Activated CD8-positive, alpha-beta T cell treated with anti-CD3 and anti-CD28 coated beads for 36 hours (primary cell): ENCODE data around the gene RASAL3. TPM values are rescaled to one million over a fixed set of nuclear protein-coding genes. Genes with fewer than 3 reads are reported as not detected.

Experiments
- ATAC-seq: fragments of 200-7000 bp; cut with Tn5 transposase; one replicate; pipeline ENCODE4 v1.10.0; 2021; ENCODE audit warnings: mild to moderate bottlenecking, moderate library complexity
- CTCF ChIA-PET: fragments of 350-600 bp; sonication (Branson Sonifier 250); formaldehyde crosslinking; loops from one replicate; lab custom pipeline; 2021; ENCODE audit warnings: antibody characterized with exemption; lab: Charles Lee
- POLR2A ChIA-PET: fragments of 350-600 bp; sonication (Branson Sonifier 250); formaldehyde crosslinking; loops from one replicate; lab custom pipeline; 2021; ENCODE audit warnings: antibody characterized with exemption; lab: Charles Lee
- DNase-seq: peaks from one replicate; pipeline ENCODE4 v3.0.0-alpha.2; 2020
- H3K27ac Mint-ChIP-seq: one replicate; pipeline ENCODE4 v1.8.0; 2021; ENCODE audit warnings: mild to moderate bottlenecking, mixed read lengths
- H3K27me3 Mint-ChIP-seq: one replicate; pipeline ENCODE4 v1.8.0; 2021; ENCODE audit warnings: mixed read lengths
- H3K36me3 Mint-ChIP-seq: one replicate; pipeline ENCODE4 v1.8.0; 2021; ENCODE audit warnings: low read depth, mixed read lengths
- H3K4me1 Mint-ChIP-seq: one replicate; pipeline ENCODE4 v1.8.0; 2021; ENCODE audit warnings: low read depth, mixed read lengths
- H3K4me3 Mint-ChIP-seq: one replicate; pipeline ENCODE4 v1.8.0; 2021; ENCODE audit warnings: mild to moderate bottlenecking, moderate library complexity, mixed read lengths
- H3K9me3 Mint-ChIP-seq: one replicate; pipeline ENCODE4 v1.8.0; 2021; ENCODE audit warnings: mixed read lengths
- intact Hi-C: fragments of 100-400 bp; cut with micrococcal nuclease; formaldehyde crosslinking; loops from one replicate; pipeline ENCODE4 v1.10.0; 2022
- total RNA-seq, 2 experiments: library from RNA; stranded (reverse); gene quantifications; one replicate each; pipeline ENCODE4 v1.2.3, GENCODE V29; 2021
- TF ChIP-seq, protein P1 (sequence below): fragments of 200-600 bp; IDR thresholded peaks from one replicate; pipeline ENCODE4 v1.8.0; 2022; ENCODE audit warnings: antibody characterized with exemption, mild to moderate bottlenecking

Gene RASAL3
- total RNA-seq, 2 experiments from 2014 or later = 83.9 to 85.8 TPM

DNA sequence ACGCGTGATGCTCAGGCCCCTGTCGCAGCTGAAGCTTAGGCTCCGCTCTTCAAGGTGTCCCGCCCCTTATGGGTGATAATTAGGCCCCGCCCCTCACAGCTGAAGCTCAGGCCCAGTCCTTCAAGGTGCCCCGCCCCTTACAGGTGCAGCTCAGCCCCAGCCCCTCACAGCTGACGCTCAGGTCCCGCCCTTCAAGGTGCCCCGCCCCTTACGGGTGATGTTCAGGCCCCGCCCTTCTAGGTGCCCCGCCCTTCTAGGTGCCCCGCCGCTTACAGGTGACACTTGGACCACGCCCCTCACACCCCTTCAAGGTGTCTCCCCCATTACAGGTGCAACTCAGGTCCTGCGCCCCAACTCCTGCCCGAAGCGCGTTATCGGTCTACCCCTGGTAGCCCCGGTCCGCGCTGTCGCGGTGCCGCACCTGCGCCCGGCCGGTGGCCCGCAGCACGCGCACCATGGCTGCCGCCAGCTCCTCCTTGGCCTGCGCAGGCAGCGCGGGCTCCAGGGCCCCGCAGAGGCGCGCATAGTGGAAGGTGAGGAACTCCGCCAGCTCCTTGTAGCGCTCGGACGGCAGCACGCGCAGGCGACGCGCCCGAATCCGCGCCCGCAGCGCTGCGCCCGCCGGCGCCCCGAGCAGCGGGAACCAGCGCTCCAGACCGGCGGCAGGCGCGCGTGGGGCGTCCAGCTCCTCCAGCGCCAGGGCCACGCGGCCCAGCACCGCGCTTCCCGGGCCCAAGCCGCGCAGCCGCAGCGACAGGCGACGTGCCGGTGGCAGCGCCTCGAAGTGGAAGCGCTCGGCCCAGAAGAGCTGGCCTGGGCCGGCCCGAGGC, 7.3 kb downstream of the RASAL3 start:
- TF ChIP-seq, protein P1, sequence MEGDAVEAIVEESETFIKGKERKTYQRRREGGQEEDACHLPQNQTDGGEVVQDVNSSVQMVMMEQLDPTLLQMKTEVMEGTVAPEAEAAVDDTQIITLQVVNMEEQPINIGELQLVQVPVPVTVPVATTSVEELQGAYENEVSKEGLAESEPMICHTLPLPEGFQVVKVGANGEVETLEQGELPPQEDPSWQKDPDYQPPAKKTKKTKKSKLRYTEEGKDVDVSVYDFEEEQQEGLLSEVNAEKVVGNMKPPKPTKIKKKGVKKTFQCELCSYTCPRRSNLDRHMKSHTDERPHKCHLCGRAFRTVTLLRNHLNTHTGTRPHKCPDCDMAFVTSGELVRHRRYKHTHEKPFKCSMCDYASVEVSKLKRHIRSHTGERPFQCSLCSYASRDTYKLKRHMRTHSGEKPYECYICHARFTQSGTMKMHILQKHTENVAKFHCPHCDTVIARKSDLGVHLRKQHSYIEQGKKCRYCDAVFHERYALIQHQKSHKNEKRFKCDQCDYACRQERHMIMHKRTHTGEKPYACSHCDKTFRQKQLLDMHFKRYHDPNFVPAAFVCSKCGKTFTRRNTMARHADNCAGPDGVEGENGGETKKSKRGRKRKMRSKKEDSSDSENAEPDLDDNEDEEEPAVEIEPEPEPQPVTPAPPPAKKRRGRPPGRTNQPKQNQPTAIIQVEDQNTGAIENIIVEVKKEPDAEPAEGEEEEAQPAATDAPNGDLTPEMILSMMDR = no peak
- CTCF ChIA-PET = interaction anchor here (1.9 kb wide), 1 partner anchor 38 kb away, joined by 8 read pairs; the partner anchor contains the start of gene AKAP8L
- peaks cover 13% of the 10 kb centered on the region for H3K4me1 Mint-ChIP-seq
- intact Hi-C loops = no loop called here
- H3K27me3 Mint-ChIP-seq = no peaks in the 10 kb centered on the region
- no peak overlapping the region for H3K4me3 Mint-ChIP-seq
- H3K9me3 Mint-ChIP-seq = no peaks in the 10 kb centered on the region
- DNase-seq = peak; percentile 52
- POLR2A ChIA-PET = interaction anchor here (1.1 to 2.5 kb wide), 3 partner anchors 9 to 78 kb away, joined by 3 to 9 read pairs (median 4); no protein-coding TSS in a partner anchor
- H3K27ac Mint-ChIP-seq = no peak overlapping the region
- peak; percentile 52 for ATAC-seq
- peaks cover 59% of the 10 kb centered on the region for H3K36me3 Mint-ChIP-seq

DNA sequence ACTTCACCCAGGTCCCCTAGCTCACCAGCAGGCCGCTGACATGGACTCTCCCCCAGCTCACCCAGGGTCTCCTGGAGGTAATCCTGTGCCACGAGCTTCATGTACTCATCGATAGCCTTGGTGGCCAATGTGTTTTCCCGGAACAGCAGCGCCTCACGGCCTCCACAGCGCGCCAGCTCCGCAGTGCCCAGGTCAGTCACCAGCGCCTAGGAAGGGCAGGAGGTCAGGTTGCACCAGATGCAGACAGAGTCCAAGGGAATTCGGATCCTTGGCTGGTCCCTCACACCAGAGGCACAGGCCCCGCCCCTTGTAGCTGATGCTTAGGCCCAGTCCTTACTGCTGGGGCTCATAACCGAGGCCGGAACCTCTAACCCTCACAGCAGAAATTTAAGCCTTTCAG, 7.9 kb downstream of the RASAL3 start:
- ChIA-PET CTCF (interaction anchor here (1.9 kb wide), 1 partner anchor 37 kb away, joined by 8 read pairs; the partner anchor contains the start of gene AKAP8L), POLR2A (interaction anchor here (0.7 to 2.5 kb wide), 6 partner anchors 9 to 77 kb away, joined by 3 to 9 read pairs (median 4); no protein-coding TSS in a partner anchor)
- no peak overlapping the region for H3K27ac Mint-ChIP-seq
- no peaks in the 10 kb centered on the region for H3K9me3 Mint-ChIP-seq
- ATAC-seq (no peak), DNase-seq (no peak)
- H3K36me3 Mint-ChIP-seq = peaks cover 60% of the 10 kb centered on the region
- intact Hi-C loops = no loop called here
- H3K4me1 Mint-ChIP-seq = peaks cover 7% of the 10 kb centered on the region
- no peak overlapping the region for H3K4me3 Mint-ChIP-seq
- TF ChIP-seq, protein P1 = no peak
- H3K27me3 Mint-ChIP-seq = no peaks in the 10 kb centered on the region

- CTCF ChIA-PET = interaction anchor here (1.9 kb wide), 1 partner anchor 37 kb away, joined by 8 read pairs; the partner anchor contains the start of gene AKAP8L
- Mint-ChIP-seq H3K4me1 (peaks cover 9% of the 10 kb centered on the region), H3K27me3 (no peaks in the 10 kb centered on the region), H3K9me3 (no peaks in the 10 kb centered on the region), H3K27ac (no peak overlapping the region), H3K4me3 (no peak overlapping the region), H3K36me3 (peaks cover 64% of the 10 kb centered on the region)
- ATAC-seq = no peak
- TF ChIP-seq, protein P1 = no peak
- POLR2A ChIA-PET = interaction anchor here (0.7 to 2.5 kb wide), 6 partner anchors 8 to 77 kb away, joined by 3 to 9 read pairs (median 4); no protein-coding TSS in a partner anchor
- no peak for DNase-seq
- intact Hi-C loops = no loop called here
These were observed 8.3 kb downstream of the RASAL3 start for GRCh38 chr19:15455996-15456395.

- no peak for ATAC-seq
- TF ChIP-seq, protein P1 = no peak
- Mint-ChIP-seq H3K27me3 (no peaks in the 10 kb centered on the region), H3K27ac (peak overlapping the region; percentile 5), H3K4me1 (peaks cover 11% of the 10 kb centered on the region), H3K36me3 (peaks cover 58% of the 10 kb centered on the region), H3K9me3 (no peaks in the 10 kb centered on the region), H3K4me3 (no peak overlapping the region)
- intact Hi-C loops = no loop called here
- POLR2A ChIA-PET = interaction anchor here (3.4 kb wide), 1 partner anchor 9 kb away, joined by 33 read pairs; the partner anchor contains the start of gene RASAL3
- DNase-seq = no peak
- CTCF ChIA-PET = interaction anchor here (1.5 to 1.7 kb wide), 3 partner anchors 9 to 24 kb away, joined by 3 to 6 read pairs (median 4); no protein-coding TSS in a partner anchor
These were observed 10.2 kb downstream of the RASAL3 start for GRCh38 chr19:15453906-15454860.
